Measurements from ENCODE around the gene WNT9B.

- TF ChIP-seq REST (IDR thresholded peaks at IDR 0.05; ENCODE audit: insufficient read depth in 1 of 2, low read depth in 2 of 2, low read length in 2 of 2), result no peak
- TF ChIP-seq POLR2AphosphoS5 (IDR thresholded peaks at IDR 0.05; ENCODE audit: low read depth, low read length), result no peak
- TF ChIP-seq TAF1 (IDR thresholded peaks at IDR 0.05; ENCODE audit: borderline replicate concordance, insufficient read depth, low read length), result no peak
- TF ChIP-seq SIN3A (IDR thresholded peaks at IDR 0.05; ENCODE audit: borderline replicate concordance, insufficient read depth, low read length), result no peak
- TF ChIP-seq FOXP2 (optimal IDR thresholded peaks at IDR 0.05; ENCODE audit: borderline replicate concordance, extremely low read depth, extremely low read length, insufficient read depth), result no peak
These were observed 37.3 kb downstream of the WNT9B start for GRCh38 chr17:46888727-46889126.
